Thyroid gland (tissue), 4 donors: ENCODE results near the gene PIP4P1. TPM values are rescaled to one million over a fixed set of nuclear protein-coding genes. Genes with fewer than 3 reads are reported as not detected.

Experiments
- DNase-seq, 2 donors: peaks; one replicate each; pipeline ENCODE4 v3.0.0-alpha.2; 2019
- H3K27ac ChIP-seq, 3 donors: fragments of 200-600 bp; sonication (generic); 1 replicate in 2 of 3; 2 replicates in 1 of 3; pipeline ENCODE4 v1.5.1; 2016 to 2019; ENCODE audit warnings: mild to moderate bottlenecking in 1 of 3, moderate library complexity in 1 of 3
- H3K27me3 ChIP-seq: fragments of 200-600 bp; sonication (generic); one replicate; pipeline ENCODE4 v1.5.1; 2019
- H3K36me3 ChIP-seq, 2 donors: fragments of 200-600 bp; sonication (generic); one replicate each; pipeline ENCODE4 v1.5.1; 2016 to 2019
- H3K4me1 ChIP-seq, 2 donors: fragments of 200-600 bp; sonication (generic); one replicate each; pipeline ENCODE4 v1.5.1; 2017 to 2019
- H3K4me3 ChIP-seq, 3 donors: fragments of 200-600 bp; sonication (generic); replicated peaks in 1 of 3; 1 replicate in 2 of 3; 2 replicates in 1 of 3; pipeline ENCODE4 v1.5.1; 2016; ENCODE audit warnings: mild to moderate bottlenecking in 1 of 3
- H3K9me3 ChIP-seq: fragments of 200-600 bp; sonication (generic); one replicate; pipeline ENCODE4 v1.5.1; 2017
- POLR2A ChIP-seq, 2 donors: fragments of 450-650 bp; IDR thresholded peaks; one replicate each; pipeline ENCODE4 v1.6.1; 2017; ENCODE audit warnings: antibody characterized with exemption in 2 of 2, mild to moderate bottlenecking in 2 of 2, moderate library complexity in 1 of 2
- WGBS, 2 donors: methylation state at CpG; one replicate each; pipeline ENCODE4 v1.1.5; 2017; 5-methylcytosine and 5-hydroxymethylcytosine counted together
- intact Hi-C: fragments of 100-400 bp; cut with DNase I; formaldehyde crosslinking; loops from one replicate; pipeline ENCODE4 v1.15.1; 2023
- total RNA-seq, 4 donors: library from RNA; depleted of rRNA; stranded (reverse); fragments of >200 nt; gene quantifications; one replicate each; pipeline ENCODE4 v1.2.3, GENCODE V29; 2016
- TF ChIP-seq, protein P1 (sequence below), 6 experiments: fragments of 200-600 bp in 3 of 6; fragments of 450-650 bp in 3 of 6; sonication (generic) in 3 of 6; IDR thresholded peaks; one replicate each; pipeline ENCODE4 v1.5.1; 2016 to 2019; ENCODE audit warnings: antibody characterized with exemption in 6 of 6, mild to moderate bottlenecking in 2 of 6, inconsistent platforms in 1 of 6, moderate library complexity in 1 of 6

PIP4P1 gene
- total RNA-seq, 4 donors from 2014 or later: 15.4 to 29.1 (median 23.1) TPM

DNA sequence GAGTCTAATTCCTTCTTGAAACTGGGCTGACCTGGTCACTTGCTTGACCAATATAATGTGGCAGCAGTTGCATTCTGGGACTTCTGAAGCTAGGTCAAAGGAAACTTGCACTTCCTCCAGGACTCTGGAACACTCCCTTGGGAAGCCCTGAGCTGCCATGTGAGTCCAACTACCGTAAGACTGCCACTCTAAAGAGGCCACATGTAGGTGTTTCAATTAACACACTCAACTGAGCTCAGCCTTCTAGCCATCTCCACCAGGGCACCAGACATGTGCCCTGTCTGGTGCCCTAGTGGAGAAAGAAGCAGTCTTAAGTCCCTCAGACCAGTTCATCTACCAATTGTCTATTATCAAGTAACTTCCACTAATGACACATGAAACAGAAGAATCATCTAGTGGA, 41.8 kb downstream of the PIP4P1 start:
- peaks cover 5 to 6% of the 10 kb centered on the region in 2 donors for H3K4me1 ChIP-seq
- intact Hi-C loops: loop anchor here (10.0 kb wide), 1 partner anchor 45 kb away; the partner anchor contains the start of genes PIP4P1 and PNP
- TF ChIP-seq, protein P1, sequence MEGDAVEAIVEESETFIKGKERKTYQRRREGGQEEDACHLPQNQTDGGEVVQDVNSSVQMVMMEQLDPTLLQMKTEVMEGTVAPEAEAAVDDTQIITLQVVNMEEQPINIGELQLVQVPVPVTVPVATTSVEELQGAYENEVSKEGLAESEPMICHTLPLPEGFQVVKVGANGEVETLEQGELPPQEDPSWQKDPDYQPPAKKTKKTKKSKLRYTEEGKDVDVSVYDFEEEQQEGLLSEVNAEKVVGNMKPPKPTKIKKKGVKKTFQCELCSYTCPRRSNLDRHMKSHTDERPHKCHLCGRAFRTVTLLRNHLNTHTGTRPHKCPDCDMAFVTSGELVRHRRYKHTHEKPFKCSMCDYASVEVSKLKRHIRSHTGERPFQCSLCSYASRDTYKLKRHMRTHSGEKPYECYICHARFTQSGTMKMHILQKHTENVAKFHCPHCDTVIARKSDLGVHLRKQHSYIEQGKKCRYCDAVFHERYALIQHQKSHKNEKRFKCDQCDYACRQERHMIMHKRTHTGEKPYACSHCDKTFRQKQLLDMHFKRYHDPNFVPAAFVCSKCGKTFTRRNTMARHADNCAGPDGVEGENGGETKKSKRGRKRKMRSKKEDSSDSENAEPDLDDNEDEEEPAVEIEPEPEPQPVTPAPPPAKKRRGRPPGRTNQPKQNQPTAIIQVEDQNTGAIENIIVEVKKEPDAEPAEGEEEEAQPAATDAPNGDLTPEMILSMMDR (IDR thresholded peaks at IDR 0.05): no peak
- TF ChIP-seq POLR2A (IDR thresholded peaks at IDR 0.05): no peak
- H3K9me3 ChIP-seq: no peaks in the 10 kb centered on the region
- H3K27me3 ChIP-seq: no peaks in the 10 kb centered on the region
- 40 to 50% methylated on average over 1 of the region's 1 CpG for WGBS, 2 donors
- no peak overlapping the region for H3K4me3 ChIP-seq
- no peaks in the 10 kb centered on the region for H3K36me3 ChIP-seq
- no peak overlapping the region for H3K27ac ChIP-seq
- no peak for DNase-seq

- no peak for DNase-seq
- WGBS, 2 donors: 88 to 89% methylated on average over 2 of the region's 2 CpGs
- Histone ChIP-seq H3K27me3 (no peaks in the 10 kb centered on the region), H3K9me3 (no peaks in the 10 kb centered on the region), H3K27ac (no peak overlapping the region), H3K4me1 (peaks cover 5 to 11% of the 10 kb centered on the region in 2 donors), H3K4me3 (no peak overlapping the region), H3K36me3 (no peaks in the 10 kb centered on the region)
- intact Hi-C loops: loop anchor here (10.0 kb wide), 1 partner anchor 46 kb away; the partner anchor contains the start of genes PIP4P1 and PNP
- TF ChIP-seq, protein P1 (IDR thresholded peaks at IDR 0.05): no peak
- TF ChIP-seq POLR2A (IDR thresholded peaks at IDR 0.05): no peak
These were observed 42.7 kb downstream of the PIP4P1 start for GRCh38 chr14:20418501-20418909.

DNA sequence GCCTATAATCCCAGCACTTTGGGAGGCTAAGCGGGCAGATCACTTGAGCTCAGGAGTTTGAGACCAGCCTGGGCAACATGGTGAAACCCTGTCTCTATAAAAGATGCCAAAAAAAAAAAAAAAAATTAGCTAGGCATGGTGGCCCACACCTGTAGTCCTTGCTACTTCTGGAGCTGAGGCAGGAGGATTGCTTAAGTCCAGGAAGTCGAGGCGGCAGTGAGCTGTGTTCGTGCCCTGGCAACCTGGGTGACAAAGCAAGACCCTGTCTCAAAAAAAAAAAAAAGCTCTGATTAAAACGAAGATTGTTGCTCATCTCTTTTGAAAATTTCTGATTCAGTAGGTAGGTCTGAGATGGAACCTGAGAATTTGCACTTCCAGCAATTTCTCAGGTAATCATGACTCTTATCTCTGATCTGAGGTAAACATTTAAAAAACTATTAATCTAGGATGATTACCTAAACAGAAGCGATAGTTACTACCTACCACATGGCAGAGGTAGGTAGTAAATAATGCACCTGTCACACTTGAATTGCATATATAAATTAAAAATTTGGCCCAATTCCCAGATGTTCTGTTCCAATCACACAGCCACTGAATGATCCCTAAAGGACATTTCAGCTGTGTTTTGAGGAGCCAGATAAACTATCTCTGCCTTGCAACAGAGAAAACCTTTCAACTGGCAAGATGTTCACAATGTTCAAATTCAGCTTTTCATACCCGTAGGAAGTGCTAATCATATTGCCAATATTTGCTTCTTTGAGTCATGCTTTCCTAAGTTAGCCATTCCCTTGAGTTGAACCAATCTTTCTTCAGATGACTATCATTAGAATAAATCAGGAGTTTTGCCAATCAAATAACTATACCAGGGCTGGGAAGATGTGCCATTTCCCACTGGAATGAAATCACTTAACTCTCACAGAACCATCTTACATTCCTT, 43.7 kb downstream of the PIP4P1 start:
- WGBS, 2 donors: 85 to 88% methylated on average over 7 of the region's 7 CpGs
- Histone ChIP-seq H3K36me3 (no peaks in the 10 kb centered on the region), H3K27me3 (no peaks in the 10 kb centered on the region), H3K4me3 (no peak overlapping the region), H3K27ac (no peak overlapping the region), H3K9me3 (no peaks in the 10 kb centered on the region), H3K4me1 (peaks cover 5 to 11% of the 10 kb centered on the region in 2 donors)
- TF ChIP-seq, protein P1 (IDR thresholded peaks at IDR 0.05): no peak
- no peak for TF ChIP-seq POLR2A (IDR thresholded peaks at IDR 0.05)
- intact Hi-C loops: loop anchor here (10.0 kb wide), 1 partner anchor 47 kb away; the partner anchor contains the start of genes PIP4P1 and PNP
- no peak for DNase-seq

DNA sequence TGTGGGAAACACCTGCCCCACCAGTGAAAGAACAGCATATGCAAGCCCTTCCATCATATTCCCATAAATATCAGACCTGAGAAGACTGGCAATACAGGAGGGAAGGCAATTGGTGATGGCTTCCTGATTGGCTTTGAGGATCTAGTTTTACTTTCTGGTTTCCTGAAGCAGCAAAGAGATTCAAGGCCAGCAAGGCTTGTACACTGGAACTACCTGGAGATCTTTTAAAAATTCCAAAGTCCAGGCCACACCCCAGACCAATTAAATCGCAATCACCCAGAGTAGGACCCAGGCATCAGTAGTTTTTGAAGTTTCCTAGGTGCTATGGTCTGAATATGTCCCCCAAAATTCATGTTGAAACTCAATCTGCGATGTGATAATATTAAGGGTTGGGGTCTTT, 45.0 kb downstream of the PIP4P1 start:
- H3K9me3 ChIP-seq: no peaks in the 10 kb centered on the region
- WGBS, 2 donors: 94 to 95% methylated on average over 2 of the region's 2 CpGs
- no peak for DNase-seq
- H3K4me1 ChIP-seq: peaks cover 5 to 11% of the 10 kb centered on the region in 2 donors
- H3K27ac ChIP-seq: peak overlapping the region in 1 of 3 donors; percentile 35
- no peak for TF ChIP-seq POLR2A (IDR thresholded peaks at IDR 0.05)
- TF ChIP-seq, protein P1 (IDR thresholded peaks at IDR 0.05): no peak
- H3K27me3 ChIP-seq: no peaks in the 10 kb centered on the region
- no peak overlapping the region for H3K4me3 ChIP-seq
- no peaks in the 10 kb centered on the region for H3K36me3 ChIP-seq
- intact Hi-C loops: loop anchor here (10.0 kb wide), 1 partner anchor 49 kb away; the partner anchor contains the start of genes PIP4P1 and PNP
